SK-MEL-5 (cell line): Measurements from ENCODE around the gene INTS1. TPM values are rescaled to one million over a fixed set of nuclear protein-coding genes. Genes with fewer than 3 reads are reported as not detected.

Experiments used
- DNase-seq: peaks from one replicate; pipeline ENCODE4 v3.0.0-alpha.2; 2016; ENCODE audit warnings: low read depth, low spot score
- in situ Hi-C: cut with HindIII; loops from 2 replicates; pipeline ENCODE4 v1.10.0; 2016; ENCODE audit warnings: low sequenced_read_pairs, high pct_unique_total_duplicates, low pct_unique_long_range_greater_than_20kb
- total RNA-seq: library from RNA; depleted of rRNA; stranded (reverse); fragments of >200 nt; shearing (Covaris generic); gene quantifications from 2 replicates; pipeline ENCODE4 v1.2.3, GENCODE V29; 2014

The INTS1 gene
- total RNA-seq, 1 experiment from 2014 or later, result 34.5 TPM

- no peak for DNase-seq
- in situ Hi-C loops, result no loop called here
Measured at GRCh38 chr7:1544896-1545416, 40.8 kb upstream of the INTS1 start.

GRCh38 chr7:1544178-1544895, 40.1 kb upstream of the INTS1 start:
- in situ Hi-C loops, result no loop called here
- DNase-seq, result no peak

GRCh38 chr7:1543826-1544177, 39.6 kb upstream of the INTS1 start:
- no peak for DNase-seq
- in situ Hi-C loops, result no loop called here

- in situ Hi-C loops, result no loop called here
- DNase-seq, result no peak
Measured at GRCh38 chr7:1542841-1543747, 38.9 kb upstream of the INTS1 start.

DNA sequence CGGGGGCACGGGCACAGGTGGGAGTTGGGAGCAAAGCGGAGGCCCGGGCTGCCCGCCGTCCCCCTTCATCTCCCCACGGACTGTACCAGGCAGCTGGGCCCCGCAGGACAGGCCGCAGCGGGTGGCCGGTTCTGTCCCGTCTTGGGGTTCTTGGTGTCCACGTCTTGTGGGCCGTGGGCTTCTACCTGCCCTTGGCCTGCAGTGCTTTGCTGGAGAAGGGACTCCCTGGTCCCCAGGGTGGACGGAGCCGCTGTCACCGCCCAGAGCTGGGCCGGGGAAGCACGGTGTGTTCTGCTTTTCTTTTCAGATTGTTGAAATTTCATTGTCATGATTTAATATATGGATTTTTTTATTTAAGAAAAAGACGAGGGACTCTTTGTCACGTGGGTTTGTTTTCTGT, 38.1 kb upstream of the INTS1 start:
- no peak for DNase-seq
- in situ Hi-C loops, result no loop called here

DNA sequence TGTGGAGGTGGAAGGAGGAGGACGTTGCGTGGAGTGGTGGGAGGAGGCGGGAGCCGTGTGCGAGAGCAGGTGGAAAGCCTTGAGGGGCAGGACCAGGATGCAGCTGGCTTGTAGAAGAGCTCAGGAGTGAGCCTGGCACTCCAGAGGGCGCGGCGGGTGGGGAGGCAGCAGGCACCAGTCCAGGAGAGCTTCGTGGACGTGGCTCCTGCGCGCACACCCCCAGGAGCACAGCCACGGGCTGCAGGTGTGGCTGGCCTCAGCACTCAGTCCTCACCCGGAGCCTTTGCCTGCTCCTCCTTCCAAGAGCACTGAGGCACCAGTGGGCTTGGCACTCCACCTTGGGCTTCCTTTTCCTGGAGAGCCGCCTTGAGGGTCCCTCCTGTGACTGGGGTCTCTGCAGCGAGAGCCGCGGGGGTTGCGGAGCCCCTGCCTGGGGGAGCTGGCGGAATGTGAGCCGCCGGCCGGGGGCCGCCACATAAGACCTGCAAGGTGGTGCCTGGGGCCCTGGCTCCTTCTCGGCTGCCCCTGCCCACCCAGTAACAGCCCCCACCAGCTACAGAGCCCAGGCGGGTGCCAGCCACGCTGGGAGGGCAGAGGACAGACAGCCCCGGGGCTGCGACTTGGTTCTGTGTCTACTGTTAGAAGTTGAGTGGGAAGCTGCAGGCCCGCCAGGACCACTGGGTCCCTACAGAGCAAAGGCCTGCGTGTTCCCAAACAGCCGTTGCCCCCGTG, 37.4 kb upstream of the INTS1 start:
- in situ Hi-C loops, result no loop called here
- DNase-seq, result no peak

GRCh38 chr7:1540776-1541271, 36.6 kb upstream of the INTS1 start:
- in situ Hi-C loops, result no loop called here
- DNase-seq, result no peak

DNA sequence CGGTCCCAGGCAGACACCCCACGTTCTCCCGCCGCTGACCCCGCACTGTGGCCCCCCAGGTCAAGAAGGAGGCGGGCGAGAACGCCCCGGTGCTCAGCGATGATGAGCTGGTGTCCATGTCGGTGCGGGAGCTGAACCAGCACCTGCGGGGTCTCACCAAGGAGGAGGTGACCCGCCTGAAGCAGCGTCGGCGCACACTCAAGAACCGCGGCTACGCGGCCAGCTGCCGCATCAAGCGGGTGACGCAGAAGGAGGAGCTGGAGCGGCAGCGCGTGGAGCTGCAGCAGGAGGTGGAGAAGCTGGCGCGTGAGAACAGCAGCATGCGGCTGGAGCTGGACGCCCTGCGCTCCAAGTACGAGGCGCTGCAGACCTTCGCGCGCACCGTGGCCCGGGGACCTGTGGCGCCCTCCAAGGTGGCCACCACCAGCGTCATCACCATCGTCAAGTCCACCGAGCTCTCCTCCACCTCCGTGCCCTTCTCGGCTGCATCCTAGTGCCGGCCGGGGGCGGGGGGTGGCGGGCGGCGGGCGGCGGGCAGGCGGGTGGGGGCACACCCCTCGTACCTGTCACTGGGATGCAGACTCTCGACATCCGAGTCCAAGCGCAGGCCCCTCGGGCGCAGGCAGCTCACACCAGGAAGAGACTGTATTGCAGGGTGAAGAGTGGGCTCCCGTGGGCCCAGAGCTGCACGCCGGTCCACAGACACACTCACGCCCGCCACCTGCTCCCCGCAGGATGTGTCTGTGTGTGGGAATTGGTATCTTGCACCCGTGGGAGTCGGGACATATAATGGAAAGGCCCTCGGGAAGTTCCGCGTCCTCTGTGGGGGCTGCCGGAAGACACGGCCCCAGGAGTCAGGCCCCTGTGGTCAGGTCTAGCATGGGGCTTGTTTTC, 35.9 kb upstream of the INTS1 start:
- no peak for DNase-seq
- in situ Hi-C loops, result no loop called here

DNA sequence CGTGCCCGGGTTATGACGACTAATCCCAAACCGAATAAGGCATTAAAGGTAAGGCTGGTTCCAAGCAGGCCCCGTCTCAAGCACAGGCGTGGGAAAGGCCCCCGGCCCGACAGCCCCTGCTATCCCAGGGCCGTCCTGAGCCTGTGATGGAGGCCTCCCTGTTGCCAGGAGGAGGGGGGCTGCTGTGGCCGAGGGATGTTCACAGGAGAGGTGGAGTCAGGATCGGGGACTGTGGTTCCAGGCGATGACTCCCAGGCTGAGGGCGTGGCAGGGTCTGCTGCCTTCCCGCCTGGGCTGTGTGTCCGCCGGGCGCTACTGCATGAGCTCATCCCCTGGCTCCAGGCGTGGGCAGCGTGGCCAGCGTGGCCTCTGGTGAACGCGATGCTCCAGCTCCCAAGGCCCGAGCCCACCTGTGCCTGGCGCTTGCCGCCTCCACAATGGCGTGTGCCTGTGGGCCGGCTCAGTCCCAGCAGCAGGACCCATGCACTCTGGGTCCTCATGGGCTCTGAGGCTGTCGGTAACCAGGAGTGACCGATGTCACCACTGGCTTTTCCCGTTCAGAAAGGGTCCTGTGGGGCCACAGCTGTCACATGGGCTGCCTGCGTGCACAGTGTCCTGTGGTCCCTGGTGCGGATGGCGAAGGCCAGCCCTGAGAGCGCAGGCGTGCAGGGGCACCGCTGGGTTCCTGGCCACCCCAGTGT, 35.1 kb upstream of the INTS1 start:
- in situ Hi-C loops, result no loop called here
- no peak for DNase-seq

GRCh38 chr7:1538544-1539180, 34.5 kb upstream of the INTS1 start:
- in situ Hi-C loops, result no loop called here
- no peak for DNase-seq

DNA sequence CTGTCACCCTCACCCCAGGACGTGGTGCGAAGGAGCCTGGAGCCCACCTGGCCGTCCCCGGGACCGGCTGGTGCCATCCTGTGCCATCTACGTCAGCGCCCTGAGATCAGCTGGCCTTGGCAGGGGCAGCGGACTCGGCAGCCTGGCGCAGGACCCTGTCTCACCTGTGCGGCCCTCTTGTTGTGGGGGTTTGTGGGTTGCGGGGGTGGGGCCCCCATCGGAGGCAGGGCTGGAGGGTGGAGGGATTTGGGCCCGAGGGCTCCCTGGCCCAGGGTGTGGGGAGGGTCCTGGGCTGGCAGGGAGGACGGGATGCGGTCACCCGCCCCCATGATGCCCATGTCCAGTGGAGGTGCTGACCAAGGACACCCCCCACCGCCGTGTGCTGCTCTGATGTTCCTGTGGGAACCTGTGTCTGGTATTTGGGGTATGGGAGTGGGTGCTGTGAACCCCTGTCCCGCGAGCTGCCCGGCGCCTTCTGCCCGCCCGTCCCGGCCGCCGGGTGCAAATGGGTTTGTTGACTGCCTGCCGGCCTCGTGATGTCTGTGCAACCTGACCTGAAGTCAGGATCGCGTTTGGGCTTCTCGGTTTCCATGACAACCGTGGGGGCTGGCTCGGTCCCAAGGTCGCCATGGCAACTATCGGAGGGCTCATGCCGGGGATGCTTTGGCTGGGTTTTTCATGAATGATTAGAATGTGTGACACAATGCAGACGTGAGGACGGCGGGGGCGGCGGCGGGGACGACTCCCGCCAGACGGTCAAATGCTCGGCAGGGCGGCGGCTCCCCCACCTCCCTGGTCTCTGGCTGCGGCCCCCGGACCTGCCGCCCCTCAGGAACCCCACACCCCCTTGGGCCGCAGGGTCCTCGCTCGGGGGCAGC, 33.6 kb upstream of the INTS1 start:
- in situ Hi-C loops, result no loop called here
- no peak for DNase-seq

DNA sequence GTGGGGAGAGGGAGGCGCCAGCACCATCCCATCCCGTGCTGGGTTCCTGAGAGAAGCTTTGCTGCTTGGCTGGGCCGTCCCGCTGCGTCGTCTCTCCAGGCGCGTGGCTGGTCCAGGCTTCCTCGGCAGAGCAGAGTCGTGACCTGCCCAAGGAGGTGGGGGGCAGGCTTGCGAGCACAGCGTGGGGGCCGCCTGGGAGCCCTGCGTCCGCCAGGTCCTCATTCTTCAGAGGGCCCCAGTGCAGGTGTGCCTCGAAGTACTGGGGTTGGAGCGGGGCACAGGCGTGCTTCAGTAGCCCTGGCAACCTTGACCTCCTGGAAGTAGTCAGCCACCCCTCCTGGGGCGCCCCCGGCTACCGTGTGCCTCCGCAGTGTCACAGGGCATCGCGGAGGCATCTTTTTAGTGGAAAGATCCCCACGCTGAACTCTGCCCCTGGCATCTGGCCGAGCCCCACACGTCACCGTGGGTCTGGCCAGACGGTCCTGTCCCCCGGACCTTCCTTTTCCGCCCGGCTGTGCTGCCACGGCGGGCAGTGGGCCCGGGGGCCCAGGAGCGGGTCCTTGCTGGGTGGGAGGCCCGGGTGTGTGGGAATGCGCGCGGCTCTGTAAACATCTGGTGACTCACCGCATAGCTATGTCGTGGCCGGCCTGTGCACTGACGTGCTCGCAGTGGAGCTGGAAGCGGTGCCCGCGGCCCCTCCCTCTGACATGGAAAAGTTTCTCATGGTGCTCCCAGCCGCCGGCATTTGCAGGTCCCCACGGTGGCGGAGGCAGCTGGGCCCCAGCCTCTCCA, 32.8 kb upstream of the INTS1 start:
- peak; percentile 77 for DNase-seq
- in situ Hi-C loops, result no loop called here

GRCh38 chr7:1536455-1536742, 32.2 kb upstream of the INTS1 start:
- no peak for DNase-seq
- in situ Hi-C loops, result no loop called here

GRCh38 chr7:1535701-1536454, 31.7 kb upstream of the INTS1 start:
- in situ Hi-C loops, result no loop called here
- no peak for DNase-seq
